Natural killer cell (primary cell): ENCODE results near the gene AHRR. TPM values are rescaled to one million over a fixed set of nuclear protein-coding genes. Genes with fewer than 3 reads are reported as not detected.

ENCODE experiments used
- ATAC-seq, 3 donors: fragments of 150-1000 bp in 2 of 3; fragments of 200-7000 bp in 1 of 3; cut with Tn5 transposase; 1 replicate in 1 of 3; 2 replicates in 2 of 3; pipeline ENCODE4 v1.10.0; 2021; ENCODE audit warnings: mild to moderate bottlenecking in 2 of 3, moderate library complexity in 2 of 3
- DNase-seq, 2 donors: peaks; one replicate each; pipeline versions ENCODE4 v3.0.0 to v3.0.0-alpha.2; 2013 to 2021; ENCODE audit warnings: mixed read lengths in 1 of 2
- H3K27ac ChIP-seq: one replicate; pipeline ENCODE4 v1.5.1; 2013; ENCODE audit warnings: mild to moderate bottlenecking, low read length
- H3K27me3 ChIP-seq: one replicate; pipeline ENCODE4 v1.6.1; 2013; ENCODE audit warnings: low read length; ENCODE audit not compliant: control insufficient read depth, insufficient read depth
- H3K36me3 ChIP-seq: one replicate; pipeline ENCODE4 v1.6.1; 2013; ENCODE audit warnings: low read length; ENCODE audit not compliant: control insufficient read depth, insufficient read depth
- H3K4me1 ChIP-seq: one replicate; pipeline ENCODE4 v1.6.1; 2013; ENCODE audit warnings: low read length; ENCODE audit not compliant: control insufficient read depth, insufficient read depth
- H3K4me3 ChIP-seq: one replicate; pipeline ENCODE4 v1.5.1; 2013; ENCODE audit warnings: low read length
- H3K9me3 ChIP-seq: one replicate; pipeline ENCODE4 v1.6.1; 2013; ENCODE audit warnings: low read length; ENCODE audit not compliant: control insufficient read depth, insufficient read depth
- H3K27ac Mint-ChIP-seq, 2 donors: one replicate each; pipeline ENCODE4 v1.8.0; 2022; ENCODE audit warnings: mild to moderate bottlenecking in 2 of 2, mixed read lengths in 2 of 2, moderate library complexity in 1 of 2
- H3K27me3 Mint-ChIP-seq, 2 donors: one replicate each; pipeline ENCODE4 v1.8.0; 2022; ENCODE audit warnings: low read depth in 2 of 2, mixed read lengths in 2 of 2
- H3K36me3 Mint-ChIP-seq: one replicate; pipeline ENCODE4 v1.8.0; 2022; ENCODE audit warnings: mixed read lengths
- H3K4me1 Mint-ChIP-seq, 2 donors: one replicate each; pipeline ENCODE4 v1.8.0; 2022; ENCODE audit warnings: mixed read lengths in 2 of 2
- H3K4me3 Mint-ChIP-seq: one replicate; pipeline ENCODE4 v1.8.0; 2022; ENCODE audit warnings: mild to moderate bottlenecking, moderate library complexity, mixed read lengths
- H3K9me3 Mint-ChIP-seq, 2 donors: one replicate each; pipeline ENCODE4 v1.8.0; 2022; ENCODE audit warnings: mixed read lengths in 2 of 2
- WGBS: methylation state at CpG from one replicate; pipeline ENCODE4 v1.1.7; 2013; ENCODE audit warnings: missing lambda C conversion rate; ENCODE audit not compliant: insufficient coverage; 5-methylcytosine and 5-hydroxymethylcytosine counted together
- intact Hi-C: fragments of 100-400 bp; cut with micrococcal nuclease; formaldehyde crosslinking; loops from one replicate; pipeline ENCODE4 v1.14.2; 2022
- total RNA-seq, 4 donors: library from RNA; stranded (reverse); fragments of 120-200 nt in 1 of 4; gene quantifications; one replicate each; pipeline versions ENCODE4 v1.2.3 to v1.2.4, GENCODE V29; 2013 to 2022
- TF ChIP-seq, protein P1 (sequence below): fragments of 200-600 bp; IDR thresholded peaks from one replicate; pipeline ENCODE4 v1.8.0; 2022; ENCODE audit warnings: antibody characterized with exemption

AHRR gene
- total RNA-seq, 3 donors from 2014 or later (not counting 1 experiment from before 2014, with no cell fraction given), result 0.88 to 1.4 (median 1.2) TPM

DNA sequence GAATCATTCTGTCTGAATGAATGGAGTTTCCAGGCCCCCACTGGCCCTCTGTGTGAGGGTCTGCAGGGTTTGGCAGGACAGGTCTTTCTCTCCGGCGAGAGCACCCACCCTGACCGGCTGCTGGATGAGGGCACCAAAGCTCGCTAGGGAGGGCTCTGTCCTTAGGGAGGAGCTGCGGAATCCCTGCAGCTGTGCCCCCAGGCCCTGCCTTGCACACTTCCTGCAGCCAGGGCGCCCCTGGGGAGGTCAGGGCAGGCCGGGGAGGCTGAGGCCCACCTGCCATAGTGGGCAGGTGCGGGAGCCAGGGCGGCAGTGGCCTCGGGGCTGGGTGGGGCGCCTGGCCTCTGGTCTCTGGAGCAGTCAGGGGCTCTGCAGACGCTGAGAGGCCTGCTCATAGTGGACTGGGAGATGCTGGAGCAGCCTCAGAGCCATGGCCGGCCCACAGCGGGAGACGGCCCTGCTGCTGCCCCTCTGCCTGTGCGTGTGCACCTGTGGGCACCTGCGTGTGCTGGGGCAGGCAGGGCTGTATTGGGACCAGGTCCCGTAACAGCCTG is 157.5 kb downstream of the AHRR start:
- Histone ChIP-seq H3K4me3 (no peak overlapping the region), H3K9me3 (no peaks in the 10 kb centered on the region), H3K36me3 (no peaks in the 10 kb centered on the region), H3K27me3 (peaks cover 13% of the 10 kb centered on the region), H3K4me1 (peaks cover 13% of the 10 kb centered on the region), H3K27ac (no peak overlapping the region)
- Mint-ChIP-seq H3K4me3 (no peak overlapping the region), H3K9me3 (no peaks in the 10 kb centered on the region), H3K27me3 (peaks cover 0 to 12% of the 10 kb centered on the region in 2 donors), H3K4me1 (peaks cover under 1 to 6% of the 10 kb centered on the region in 2 donors), H3K27ac (no peak overlapping the region), H3K36me3 (no peaks in the 10 kb centered on the region)
- TF ChIP-seq, protein P1, sequence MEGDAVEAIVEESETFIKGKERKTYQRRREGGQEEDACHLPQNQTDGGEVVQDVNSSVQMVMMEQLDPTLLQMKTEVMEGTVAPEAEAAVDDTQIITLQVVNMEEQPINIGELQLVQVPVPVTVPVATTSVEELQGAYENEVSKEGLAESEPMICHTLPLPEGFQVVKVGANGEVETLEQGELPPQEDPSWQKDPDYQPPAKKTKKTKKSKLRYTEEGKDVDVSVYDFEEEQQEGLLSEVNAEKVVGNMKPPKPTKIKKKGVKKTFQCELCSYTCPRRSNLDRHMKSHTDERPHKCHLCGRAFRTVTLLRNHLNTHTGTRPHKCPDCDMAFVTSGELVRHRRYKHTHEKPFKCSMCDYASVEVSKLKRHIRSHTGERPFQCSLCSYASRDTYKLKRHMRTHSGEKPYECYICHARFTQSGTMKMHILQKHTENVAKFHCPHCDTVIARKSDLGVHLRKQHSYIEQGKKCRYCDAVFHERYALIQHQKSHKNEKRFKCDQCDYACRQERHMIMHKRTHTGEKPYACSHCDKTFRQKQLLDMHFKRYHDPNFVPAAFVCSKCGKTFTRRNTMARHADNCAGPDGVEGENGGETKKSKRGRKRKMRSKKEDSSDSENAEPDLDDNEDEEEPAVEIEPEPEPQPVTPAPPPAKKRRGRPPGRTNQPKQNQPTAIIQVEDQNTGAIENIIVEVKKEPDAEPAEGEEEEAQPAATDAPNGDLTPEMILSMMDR, result no peak
- intact Hi-C loops, result no loop called here
- 83% methylated on average over 18 of the region's 18 CpGs for WGBS
- no peak for ATAC-seq
- DNase-seq, result no peak

DNA sequence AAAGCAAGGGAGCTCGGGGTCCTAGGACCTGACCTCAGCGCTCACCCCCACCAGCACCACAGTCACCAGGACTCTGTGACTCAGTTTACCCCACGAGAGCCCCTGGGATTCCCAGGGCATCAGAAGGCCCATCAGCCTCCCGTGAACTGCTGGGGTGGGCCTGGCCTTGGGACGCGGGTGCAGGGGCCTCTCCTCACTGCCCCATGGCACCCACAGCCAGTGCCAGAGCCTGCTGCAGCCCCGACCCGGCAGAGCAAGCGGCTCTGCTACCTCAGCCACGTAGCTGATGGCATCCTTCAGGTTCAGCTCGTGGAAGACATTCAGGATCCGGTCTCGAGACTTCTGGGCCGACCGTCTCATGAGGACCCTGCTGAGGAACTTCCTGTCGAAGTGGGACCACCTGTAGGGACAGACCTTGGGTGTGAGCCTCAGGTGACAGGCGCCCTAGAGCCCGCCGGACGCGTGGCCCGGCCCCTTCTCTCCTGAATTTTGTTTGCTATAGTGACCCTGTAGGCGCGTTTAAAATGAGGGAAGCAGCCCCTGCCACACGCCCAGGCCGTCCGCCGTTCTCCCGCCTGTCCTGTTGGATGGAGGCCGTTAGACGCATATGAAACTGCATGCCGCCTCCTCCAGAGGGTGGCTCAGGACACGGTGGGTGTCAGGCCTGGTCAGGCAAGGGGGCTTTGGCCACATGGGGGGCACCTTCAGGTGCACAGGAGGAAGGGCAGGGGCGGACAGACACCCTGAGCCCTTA is 158.2 kb downstream of the AHRR start:
- H3K9me3 ChIP-seq, result no peaks in the 10 kb centered on the region
- Mint-ChIP-seq H3K27ac (no peak overlapping the region), H3K4me3 (no peak overlapping the region), H3K36me3 (no peaks in the 10 kb centered on the region), H3K4me1 (peaks cover 0 to 3% of the 10 kb centered on the region in 2 donors), H3K9me3 (no peaks in the 10 kb centered on the region), H3K27me3 (peaks cover 0 to 12% of the 10 kb centered on the region in 2 donors)
- ATAC-seq (no peak), DNase-seq (no peak)
- no peak overlapping the region for H3K4me3 ChIP-seq
- H3K27me3 ChIP-seq, result peaks cover 11% of the 10 kb centered on the region
- H3K36me3 ChIP-seq, result no peaks in the 10 kb centered on the region
- intact Hi-C loops, result no loop called here
- H3K27ac ChIP-seq, result no peak overlapping the region
- TF ChIP-seq, protein P1, result no peak
- H3K4me1 ChIP-seq, result peaks cover 10% of the 10 kb centered on the region
- WGBS, result 92% methylated on average over 34 of the region's 34 CpGs

DNA sequence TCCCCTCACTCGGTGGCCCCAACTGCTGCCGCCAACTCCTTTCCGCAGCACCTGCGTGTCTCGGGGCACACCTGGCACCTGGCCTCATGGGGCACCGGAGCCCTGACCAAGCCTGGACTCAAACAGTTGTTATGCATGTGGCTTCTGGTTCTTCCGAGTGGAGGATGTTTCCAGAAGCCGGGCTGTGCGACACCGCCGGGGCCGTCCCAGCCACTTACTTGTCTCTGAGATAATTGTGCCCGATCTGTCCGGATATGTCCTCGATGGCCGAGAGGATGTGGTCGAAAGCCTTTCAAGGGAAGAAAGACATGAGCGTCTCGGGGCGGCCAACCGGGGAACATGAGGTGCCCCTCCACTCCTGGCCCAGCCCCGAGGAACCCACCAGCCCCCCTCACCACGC is 159.8 kb downstream of the AHRR start:
- Histone ChIP-seq H3K27me3 (peaks cover 4% of the 10 kb centered on the region), H3K4me3 (no peak overlapping the region), H3K27ac (no peak overlapping the region), H3K9me3 (no peaks in the 10 kb centered on the region), H3K36me3 (no peaks in the 10 kb centered on the region), H3K4me1 (peaks cover 5% of the 10 kb centered on the region)
- Mint-ChIP-seq H3K27ac (no peak overlapping the region), H3K4me3 (no peak overlapping the region), H3K27me3 (peaks cover 0 to 12% of the 10 kb centered on the region in 2 donors), H3K9me3 (no peaks in the 10 kb centered on the region), H3K4me1 (peaks cover 0 to 4% of the 10 kb centered on the region in 2 donors), H3K36me3 (no peaks in the 10 kb centered on the region)
- TF ChIP-seq, protein P1, result no peak
- intact Hi-C loops, result no loop called here
- ATAC-seq (no peak), DNase-seq (no peak)
- 88% methylated on average over 23 of the region's 23 CpGs for WGBS
